Peyer's patch (tissue), 4 donors: ENCODE data around the gene KIRREL3.

ENCODE experiments used
- POLR2A ChIP-seq, 2 donors: fragments of 450-650 bp; IDR thresholded peaks; one replicate each; pipeline ENCODE4 v1.5.1; 2017; ENCODE audit warnings: antibody characterized with exemption in 2 of 2, mild to moderate bottlenecking in 2 of 2, moderate library complexity in 2 of 2
- TF ChIP-seq, protein P1 (sequence below), 6 experiments: fragments of 450-650 bp in 4 of 6; fragments of 200-600 bp in 2 of 6; sonication (generic) in 1 of 6; IDR thresholded peaks; one replicate each; pipeline ENCODE4 v1.5.1; 2017 to 2019; ENCODE audit warnings: antibody characterized with exemption in 6 of 6, mild to moderate bottlenecking in 3 of 6, moderate library complexity in 1 of 6

GRCh38 chr11:126604461-126604860, 396.1 kb downstream of the KIRREL3 start:
- TF ChIP-seq POLR2A (IDR thresholded peaks at IDR 0.05), result no peak
- TF ChIP-seq, protein P1, sequence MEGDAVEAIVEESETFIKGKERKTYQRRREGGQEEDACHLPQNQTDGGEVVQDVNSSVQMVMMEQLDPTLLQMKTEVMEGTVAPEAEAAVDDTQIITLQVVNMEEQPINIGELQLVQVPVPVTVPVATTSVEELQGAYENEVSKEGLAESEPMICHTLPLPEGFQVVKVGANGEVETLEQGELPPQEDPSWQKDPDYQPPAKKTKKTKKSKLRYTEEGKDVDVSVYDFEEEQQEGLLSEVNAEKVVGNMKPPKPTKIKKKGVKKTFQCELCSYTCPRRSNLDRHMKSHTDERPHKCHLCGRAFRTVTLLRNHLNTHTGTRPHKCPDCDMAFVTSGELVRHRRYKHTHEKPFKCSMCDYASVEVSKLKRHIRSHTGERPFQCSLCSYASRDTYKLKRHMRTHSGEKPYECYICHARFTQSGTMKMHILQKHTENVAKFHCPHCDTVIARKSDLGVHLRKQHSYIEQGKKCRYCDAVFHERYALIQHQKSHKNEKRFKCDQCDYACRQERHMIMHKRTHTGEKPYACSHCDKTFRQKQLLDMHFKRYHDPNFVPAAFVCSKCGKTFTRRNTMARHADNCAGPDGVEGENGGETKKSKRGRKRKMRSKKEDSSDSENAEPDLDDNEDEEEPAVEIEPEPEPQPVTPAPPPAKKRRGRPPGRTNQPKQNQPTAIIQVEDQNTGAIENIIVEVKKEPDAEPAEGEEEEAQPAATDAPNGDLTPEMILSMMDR (IDR thresholded peaks at IDR 0.05), result no peak
